GM06990 (cell line): Measurements from ENCODE around the gene HMGCL.
A peak's percentile ranks its signal among the peaks of the same experiment; 100 is the strongest.

Experiments
- DNase-seq: peaks from one replicate; pipeline ENCODE4 v3.0.0-alpha.2; 2011; ENCODE audit not compliant: insufficient read length; ENCODE audit errors: extremely low read depth
- H3K27me3 ChIP-seq: replicated peaks from 2 replicates; pipeline ENCODE4 v1.6.0; 2011; ENCODE audit warnings: low read length; ENCODE audit not compliant: control insufficient read depth, insufficient read depth
- H3K36me3 ChIP-seq: 2 replicates; pipeline ENCODE4 v1.5.1; 2011; ENCODE audit warnings: low read length; ENCODE audit not compliant: control insufficient read depth, insufficient read depth
- H3K4me3 ChIP-seq: replicated peaks from 2 replicates; pipeline ENCODE4 v1.5.1; 2011; ENCODE audit warnings: low read depth, mild to moderate bottlenecking, control low read depth, low read length
- CTCF ChIP-seq: IDR thresholded peaks from 2 replicates; pipeline ENCODE4 v1.5.1; 2011; ENCODE audit warnings: low read length, control low read depth, mild to moderate bottlenecking, inconsistent platforms; ENCODE audit not compliant: insufficient read depth, poor library complexity, severe bottlenecking

Gene HMGCL

GRCh38 chr1:23801876-23802275 is 23.4 kb downstream of the HMGCL start:
- TF ChIP-seq CTCF = no peak
- DNase-seq = no peak
- H3K36me3 ChIP-seq = peaks cover 9% of the 10 kb centered on the region
- no peaks in the 10 kb centered on the region for H3K27me3 ChIP-seq
- no peak overlapping the region for H3K4me3 ChIP-seq

- H3K4me3 ChIP-seq = peak overlapping the region; percentile 93
- no peak for DNase-seq
- H3K36me3 ChIP-seq = peaks cover 14% of the 10 kb centered on the region
- H3K27me3 ChIP-seq = no peaks in the 10 kb centered on the region
- no peak for TF ChIP-seq CTCF
Measured at GRCh38 chr1:23801338-23801748, 23.9 kb downstream of the HMGCL start.

GRCh38 chr1:23800400-23801337 is 24.6 kb downstream of the HMGCL start, which contains the start of gene GALE:
TSS of gene GALE (minus strand) at chr1:23800754. CDS start at chr1:23799007, 1,747 bp downstream.
- no peaks in the 10 kb centered on the region for H3K27me3 ChIP-seq
- peak within 1 kb of the TSS; percentile 93 for H3K4me3 ChIP-seq
- DNase-seq = peak; percentile 96
- peaks cover 16% of the 10 kb centered on the region for H3K36me3 ChIP-seq
- no peak for TF ChIP-seq CTCF

- H3K27me3 ChIP-seq = no peaks in the 10 kb centered on the region
- H3K36me3 ChIP-seq = peaks cover 16% of the 10 kb centered on the region
- H3K4me3 ChIP-seq = peak overlapping the region; percentile 93
- no peak for TF ChIP-seq CTCF
- no peak for DNase-seq
Measured at GRCh38 chr1:23799570-23800399, 25.4 kb downstream of the HMGCL start.

GRCh38 chr1:23799255-23799569 is 26.0 kb downstream of the HMGCL start:
- peaks cover 19% of the 10 kb centered on the region for H3K36me3 ChIP-seq
- H3K27me3 ChIP-seq = no peaks in the 10 kb centered on the region
- no peak for DNase-seq
- H3K4me3 ChIP-seq = peak overlapping the region; percentile 93
- no peak for TF ChIP-seq CTCF
